ENCODE measurements around the gene IDH3G.

The IDH3G gene

DNA sequence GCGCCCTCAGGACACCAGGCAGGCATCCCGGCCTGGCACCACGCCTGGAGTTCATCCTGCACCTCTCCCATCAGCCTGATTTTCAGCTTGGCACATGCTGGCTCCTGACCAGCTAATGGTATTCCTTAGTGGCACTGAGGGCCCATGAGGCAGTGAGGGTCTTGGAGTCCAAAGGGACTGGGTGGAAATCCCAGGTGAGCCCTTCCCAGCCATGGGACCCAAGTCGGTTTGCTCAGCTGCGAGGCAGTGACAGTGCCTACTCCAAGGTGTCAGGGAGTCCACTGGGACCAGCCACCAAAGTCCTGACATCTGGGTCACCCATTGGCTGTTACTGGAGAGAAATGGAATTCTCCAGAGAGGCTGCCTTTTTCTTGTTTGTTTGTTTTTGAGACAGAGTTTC lies 5.2 kb upstream of the IDH3G start:
- Histone ChIP-seq H3K4me3 (ENCODE audit: low read depth, low read length) (no peak overlapping the region), H3K27me3 (replicated peaks) (no peaks in the 10 kb centered on the region), H3K27ac (no peak overlapping the region), H3K36me3 (replicated peaks) (peaks cover 3% of the 10 kb centered on the region)
- TF ChIP-seq, protein P1, sequence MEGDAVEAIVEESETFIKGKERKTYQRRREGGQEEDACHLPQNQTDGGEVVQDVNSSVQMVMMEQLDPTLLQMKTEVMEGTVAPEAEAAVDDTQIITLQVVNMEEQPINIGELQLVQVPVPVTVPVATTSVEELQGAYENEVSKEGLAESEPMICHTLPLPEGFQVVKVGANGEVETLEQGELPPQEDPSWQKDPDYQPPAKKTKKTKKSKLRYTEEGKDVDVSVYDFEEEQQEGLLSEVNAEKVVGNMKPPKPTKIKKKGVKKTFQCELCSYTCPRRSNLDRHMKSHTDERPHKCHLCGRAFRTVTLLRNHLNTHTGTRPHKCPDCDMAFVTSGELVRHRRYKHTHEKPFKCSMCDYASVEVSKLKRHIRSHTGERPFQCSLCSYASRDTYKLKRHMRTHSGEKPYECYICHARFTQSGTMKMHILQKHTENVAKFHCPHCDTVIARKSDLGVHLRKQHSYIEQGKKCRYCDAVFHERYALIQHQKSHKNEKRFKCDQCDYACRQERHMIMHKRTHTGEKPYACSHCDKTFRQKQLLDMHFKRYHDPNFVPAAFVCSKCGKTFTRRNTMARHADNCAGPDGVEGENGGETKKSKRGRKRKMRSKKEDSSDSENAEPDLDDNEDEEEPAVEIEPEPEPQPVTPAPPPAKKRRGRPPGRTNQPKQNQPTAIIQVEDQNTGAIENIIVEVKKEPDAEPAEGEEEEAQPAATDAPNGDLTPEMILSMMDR (IDR thresholded peaks at IDR 0.05; ENCODE audit: low read depth, low read length, missing control alignments) = no peak
- in situ Hi-C loops (cut with HindIII; ENCODE audit: low pct_ligation_motif_present, low sequenced_read_pairs) = no loop called here
- no peak for DNase-seq

DNA sequence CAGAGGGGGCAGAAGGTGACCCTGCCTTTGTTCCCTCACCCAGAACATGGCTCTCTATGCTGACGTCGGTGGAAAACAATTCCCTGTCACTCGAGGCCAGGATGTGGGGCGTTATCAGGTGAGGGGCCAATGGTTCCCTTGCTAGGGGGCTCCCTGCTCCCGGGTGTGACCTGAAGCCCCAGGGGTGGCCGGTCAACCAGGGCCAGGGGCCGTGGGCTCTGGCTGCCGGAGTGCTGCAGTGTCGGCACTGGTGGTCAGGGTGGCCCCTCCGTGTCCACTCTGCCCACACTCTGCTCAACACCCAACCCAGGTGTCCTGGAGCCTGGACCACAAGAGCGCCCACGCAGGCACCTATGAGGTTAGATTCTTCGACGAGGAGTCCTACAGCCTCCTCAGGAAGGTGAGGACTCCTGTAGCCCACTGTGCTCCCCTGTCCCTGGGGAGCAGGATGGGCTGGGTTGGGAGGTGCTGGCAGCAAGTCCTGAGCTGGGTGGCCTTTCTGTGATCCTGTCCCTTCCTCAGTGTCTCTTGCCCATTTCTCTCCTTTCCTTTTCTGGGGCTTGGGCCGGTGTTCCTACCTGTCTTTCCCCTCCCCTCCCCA lies 3.3 kb upstream of the IDH3G start:
- Histone ChIP-seq H3K27me3 (replicated peaks) (no peaks in the 10 kb centered on the region), H3K27ac (no peak overlapping the region), H3K4me3 (ENCODE audit: low read depth, low read length) (no peak overlapping the region), H3K36me3 (replicated peaks) (peaks cover 3% of the 10 kb centered on the region)
- in situ Hi-C loops (cut with HindIII; ENCODE audit: low pct_ligation_motif_present, low sequenced_read_pairs) = no loop called here
- DNase-seq = no peak
- TF ChIP-seq, protein P1 (IDR thresholded peaks at IDR 0.05; ENCODE audit: low read depth, low read length, missing control alignments) = no peak

DNA sequence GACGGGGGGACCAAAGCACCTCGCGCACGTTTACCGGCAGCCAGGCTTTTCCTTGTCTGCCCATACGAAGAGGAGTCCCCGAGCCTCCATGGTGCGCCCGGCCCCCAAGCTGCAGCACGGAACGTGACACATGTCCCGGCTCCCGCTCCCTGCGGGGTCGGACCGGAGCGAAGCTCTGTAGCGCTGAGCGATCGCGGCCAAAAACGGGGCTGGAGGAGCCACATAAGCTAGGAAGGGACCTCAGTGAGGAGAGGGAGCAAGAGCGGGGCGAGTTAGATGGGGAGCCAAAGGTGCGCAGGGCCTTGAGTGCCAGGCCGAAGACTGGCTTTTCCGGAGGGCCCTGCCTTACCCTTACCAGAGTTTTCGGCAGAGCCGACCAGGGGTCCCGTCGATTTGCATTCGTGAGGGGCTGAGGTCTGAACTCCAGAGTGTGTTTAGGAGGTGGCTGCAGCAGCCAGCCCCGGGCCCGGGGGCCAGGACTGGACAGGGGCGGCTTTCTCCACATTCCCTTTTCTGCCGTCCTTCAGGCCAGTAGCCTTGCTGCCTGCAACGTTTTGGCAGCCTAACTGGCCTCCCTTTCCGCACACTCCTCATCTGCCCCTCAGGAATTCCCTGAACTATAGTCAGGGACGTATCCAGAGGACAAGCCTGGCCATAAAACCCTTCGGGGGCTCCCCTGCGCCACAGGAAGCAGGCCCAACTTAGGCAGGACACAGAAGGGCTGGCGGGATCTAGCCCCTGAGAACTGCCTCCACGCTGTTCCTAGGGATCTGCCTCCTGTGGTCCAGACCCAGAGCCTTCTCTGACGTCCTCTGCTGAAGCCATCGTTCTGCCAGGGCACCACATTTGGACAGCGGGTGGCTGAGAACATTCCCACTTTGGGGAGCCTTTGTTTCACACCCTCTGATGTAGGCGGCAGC lies 982 bp upstream of the IDH3G start:
- in situ Hi-C loops (cut with HindIII; ENCODE audit: low pct_ligation_motif_present, low sequenced_read_pairs) = no loop called here
- TF ChIP-seq, protein P1 (IDR thresholded peaks at IDR 0.05; ENCODE audit: low read depth, low read length, missing control alignments) = no peak
- peaks cover 5% of the 10 kb centered on the region for H3K36me3 ChIP-seq (replicated peaks)
- no peak for DNase-seq
- peak overlapping the region; percentile 72 for H3K27ac ChIP-seq
- peak overlapping the region; percentile 77 for H3K4me3 ChIP-seq (ENCODE audit: low read depth, low read length)
- H3K27me3 ChIP-seq (replicated peaks) = no peaks in the 10 kb centered on the region

DNA sequence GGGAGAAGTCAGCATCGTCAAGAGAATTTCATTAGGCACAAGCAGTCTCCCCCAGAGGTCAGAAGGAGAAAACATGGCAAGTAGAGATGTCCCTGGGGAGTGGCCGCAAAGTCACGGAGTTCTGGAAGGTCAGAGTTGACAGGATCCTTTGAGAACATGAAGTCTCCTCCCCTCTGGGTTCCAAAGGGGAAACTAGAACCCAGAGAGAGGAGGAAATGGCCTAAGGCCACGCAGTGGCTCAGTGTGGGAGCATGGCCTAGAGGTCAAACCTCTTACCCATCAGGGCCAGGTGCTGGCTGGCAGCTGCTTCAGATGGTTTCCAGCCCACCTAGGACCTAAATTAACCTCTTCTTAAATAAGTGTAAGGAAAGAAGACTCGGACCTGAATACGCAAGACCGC lies 884 bp downstream of the IDH3G start:
- Histone ChIP-seq H3K36me3 (replicated peaks) (peaks cover 5% of the 10 kb centered on the region), H3K27me3 (replicated peaks) (no peaks in the 10 kb centered on the region), H3K27ac (peak overlapping the region; percentile 95), H3K4me3 (ENCODE audit: low read depth, low read length) (peak overlapping the region; percentile 77)
- TF ChIP-seq, protein P1 (IDR thresholded peaks at IDR 0.05; ENCODE audit: low read depth, low read length, missing control alignments) = no peak
- in situ Hi-C loops (cut with HindIII; ENCODE audit: low pct_ligation_motif_present, low sequenced_read_pairs) = no loop called here
- no peak for DNase-seq

DNA sequence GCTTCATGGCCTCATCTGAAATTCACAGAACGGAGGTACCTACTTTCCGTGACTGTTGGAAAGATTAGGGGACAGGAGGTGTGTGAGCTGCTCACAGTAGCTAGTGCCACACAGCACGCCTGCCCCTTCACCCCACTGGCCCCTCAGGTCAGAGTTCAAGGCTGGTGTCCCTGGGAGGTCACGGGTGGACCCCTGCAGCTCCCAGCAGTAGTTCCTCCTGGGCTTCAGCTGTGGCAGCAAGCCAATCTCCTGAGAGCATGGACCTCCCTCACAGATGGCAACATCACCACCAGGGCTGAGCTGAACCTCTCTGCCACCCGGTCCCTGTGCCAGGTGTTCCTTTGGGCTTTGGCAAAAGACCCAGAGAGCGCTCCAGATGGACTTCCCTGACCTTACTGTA lies 1.8 kb downstream of the IDH3G start:
- DNase-seq = no peak
- H3K27me3 ChIP-seq (replicated peaks) = no peaks in the 10 kb centered on the region
- TF ChIP-seq, protein P1 (IDR thresholded peaks at IDR 0.05; ENCODE audit: low read depth, low read length, missing control alignments) = no peak
- in situ Hi-C loops (cut with HindIII; ENCODE audit: low pct_ligation_motif_present, low sequenced_read_pairs) = no loop called here
- no peak overlapping the region for H3K4me3 ChIP-seq (ENCODE audit: low read depth, low read length)
- peaks cover 5% of the 10 kb centered on the region for H3K36me3 ChIP-seq (replicated peaks)
- H3K27ac ChIP-seq = no peak overlapping the region

Data from brain microvascular endothelial cell (primary cell).